ENCODE results near the gene PHF1. TPM values are rescaled to one million over a fixed set of nuclear protein-coding genes. Genes with fewer than 3 reads are reported as not detected.
A peak's percentile ranks its signal among the peaks of the same experiment; 100 is the strongest.

Gene PHF1
- total RNA-seq, 2 donors from 2014 or later: 27.2 to 133 TPM

DNA sequence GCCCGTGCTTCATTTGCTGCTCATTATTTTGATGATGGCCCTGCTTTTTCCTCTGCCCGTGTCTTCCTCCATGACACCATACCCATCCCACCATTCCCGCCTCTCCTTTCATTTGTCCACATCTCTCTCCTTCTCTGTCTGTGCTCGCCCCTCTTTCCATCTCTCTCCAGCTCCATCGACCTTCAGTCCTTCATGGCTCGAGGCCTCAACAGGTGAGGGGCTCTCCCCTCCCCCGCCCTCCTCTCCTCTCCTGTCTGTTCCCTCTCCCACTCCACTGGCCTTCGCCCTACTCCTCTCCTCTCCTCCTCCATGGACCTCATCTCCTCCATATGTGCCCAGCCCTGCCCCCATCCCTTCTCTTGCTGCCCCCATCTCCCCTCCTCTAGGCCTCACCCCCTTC lies 31.5 kb downstream of the PHF1 start:
- no peaks in the 10 kb centered on the region for H3K9me3 Mint-ChIP-seq
- no peak for ATAC-seq (replicated peaks)
- H3K4me1 Mint-ChIP-seq: peaks cover 5% of the 10 kb centered on the region
- no peak overlapping the region for H3K4me3 Mint-ChIP-seq
- H3K27me3 Mint-ChIP-seq: no peaks in the 10 kb centered on the region
- peak overlapping the region; percentile 36 for H3K27ac Mint-ChIP-seq
- peaks cover 92% of the 10 kb centered on the region for H3K36me3 Mint-ChIP-seq (ENCODE audit: low read depth)

DNA sequence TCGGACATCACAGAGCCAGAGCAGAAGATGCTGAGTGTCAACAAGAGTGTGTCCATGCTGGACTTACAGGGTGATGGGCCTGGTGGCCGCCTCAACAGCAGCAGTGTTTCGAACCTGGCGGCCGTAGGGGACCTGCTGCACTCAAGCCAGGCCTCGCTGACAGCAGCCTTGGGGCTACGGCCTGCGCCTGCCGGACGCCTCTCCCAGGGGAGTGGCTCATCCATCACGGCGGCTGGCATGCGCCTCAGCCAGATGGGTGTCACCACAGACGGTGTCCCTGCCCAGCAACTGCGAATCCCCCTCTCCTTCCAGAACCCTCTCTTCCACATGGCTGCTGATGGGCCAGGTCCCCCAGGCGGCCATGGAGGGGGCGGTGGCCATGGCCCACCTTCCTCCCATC lies 32.2 kb downstream of the PHF1 start:
- no peak overlapping the region for H3K27ac Mint-ChIP-seq
- ATAC-seq (replicated peaks): no peak
- no peaks in the 10 kb centered on the region for H3K27me3 Mint-ChIP-seq
- H3K4me3 Mint-ChIP-seq: no peak overlapping the region
- H3K36me3 Mint-ChIP-seq (ENCODE audit: low read depth): peaks cover 92% of the 10 kb centered on the region
- H3K4me1 Mint-ChIP-seq: peaks cover 5% of the 10 kb centered on the region
- no peaks in the 10 kb centered on the region for H3K9me3 Mint-ChIP-seq

DNA sequence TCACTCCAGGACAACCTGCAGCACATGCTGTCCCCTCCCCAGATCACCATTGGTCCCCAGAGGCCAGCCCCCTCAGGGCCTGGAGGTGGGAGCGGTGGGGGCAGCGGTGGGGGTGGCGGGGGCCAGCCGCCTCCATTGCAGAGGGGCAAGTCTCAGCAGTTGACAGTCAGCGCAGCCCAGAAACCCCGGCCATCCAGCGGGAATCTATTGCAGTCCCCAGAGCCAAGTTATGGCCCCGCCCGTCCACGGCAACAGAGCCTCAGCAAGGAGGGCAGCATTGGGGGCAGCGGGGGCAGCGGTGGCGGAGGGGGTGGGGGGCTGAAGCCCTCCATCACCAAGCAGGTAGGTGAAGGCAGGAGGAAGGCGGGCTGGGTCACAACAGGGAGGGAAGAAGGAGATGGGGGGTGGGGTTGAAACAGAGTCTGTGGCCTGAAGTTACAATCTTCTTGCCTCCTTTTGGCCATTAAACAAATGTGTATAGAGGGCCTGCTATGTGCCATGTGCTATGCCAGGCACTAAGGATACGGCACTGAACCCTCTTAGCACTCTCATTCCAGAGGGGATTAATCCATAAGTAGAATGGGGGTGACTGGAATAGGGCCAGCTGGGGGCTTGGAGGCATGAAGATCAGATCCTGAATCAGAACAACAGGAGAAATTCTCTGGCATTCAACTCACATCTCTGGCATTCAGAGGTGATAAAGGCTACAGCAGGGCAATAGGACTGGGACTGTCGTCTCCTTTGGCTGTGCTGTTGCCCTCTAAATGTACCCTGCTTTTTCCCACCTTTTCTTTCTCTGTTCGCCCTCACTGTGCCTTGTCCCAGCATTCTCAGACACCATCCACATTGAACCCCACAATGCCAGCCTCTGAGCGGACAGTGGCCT lies 33.0 kb downstream of the PHF1 start:
- Mint-ChIP-seq H3K27me3 (no peaks in the 10 kb centered on the region), H3K4me3 (no peak overlapping the region), H3K27ac (peak overlapping the region; percentile 36), H3K9me3 (no peaks in the 10 kb centered on the region), H3K36me3 (ENCODE audit: low read depth) (peaks cover 92% of the 10 kb centered on the region), H3K4me1 (peaks cover 9% of the 10 kb centered on the region)
- no peak for ATAC-seq (replicated peaks)

DNA sequence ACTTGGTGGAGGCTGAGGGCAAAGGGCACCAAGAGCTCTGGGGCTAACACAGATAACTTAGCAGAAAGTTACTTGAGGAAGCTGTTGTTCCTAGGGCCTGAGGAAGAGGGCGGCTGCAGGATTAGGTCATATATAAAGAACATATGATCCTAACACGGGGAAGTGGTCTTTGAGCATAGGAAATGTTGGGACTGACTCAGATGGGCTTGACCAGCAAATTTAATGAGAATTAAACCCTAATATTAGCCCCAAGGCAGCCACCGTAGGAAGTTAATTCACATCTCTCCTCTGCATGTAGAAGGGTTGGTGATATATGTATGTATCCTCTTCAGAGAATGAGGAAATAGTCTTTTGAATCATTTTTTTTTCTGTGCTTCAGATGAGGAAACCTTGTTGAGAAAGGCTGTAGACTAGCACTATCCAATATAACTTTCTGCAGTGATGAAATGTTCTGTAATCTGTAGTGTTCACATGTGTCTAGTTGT lies 34.3 kb downstream of the PHF1 start:
- peaks cover 89% of the 10 kb centered on the region for H3K36me3 Mint-ChIP-seq (ENCODE audit: low read depth)
- H3K4me1 Mint-ChIP-seq: peaks cover 5% of the 10 kb centered on the region
- ATAC-seq (replicated peaks): no peak

DNA sequence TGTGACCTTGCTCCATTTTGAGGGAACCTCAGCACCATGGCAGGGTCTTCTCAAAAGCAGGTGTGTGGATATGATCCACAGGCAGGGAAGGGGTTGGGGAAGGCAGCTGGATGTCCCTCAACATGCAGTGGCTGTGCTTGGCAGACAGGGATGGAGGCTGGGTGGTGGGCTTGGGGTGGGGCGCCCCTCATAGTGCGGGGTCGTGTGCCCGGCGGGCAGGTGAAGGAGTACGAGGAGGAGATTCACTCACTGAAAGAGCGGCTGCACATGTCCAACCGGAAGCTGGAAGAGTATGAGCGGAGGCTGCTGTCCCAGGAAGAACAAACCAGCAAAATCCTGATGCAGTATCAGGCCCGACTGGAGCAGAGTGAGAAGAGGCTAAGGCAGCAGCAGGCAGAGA lies 35.5 kb downstream of the PHF1 start:
- Mint-ChIP-seq H3K4me3 (no peak overlapping the region), H3K9me3 (no peaks in the 10 kb centered on the region), H3K27me3 (no peaks in the 10 kb centered on the region), H3K27ac (peak overlapping the region; percentile 62), H3K4me1 (peaks cover 5% of the 10 kb centered on the region), H3K36me3 (ENCODE audit: low read depth) (peaks cover 78% of the 10 kb centered on the region)
- no peak for ATAC-seq (replicated peaks)

More for the DNA sequence above, 34.3 kb downstream of the PHF1 start:
- Mint-ChIP-seq H3K4me3 (no peak overlapping the region), H3K9me3 (no peaks in the 10 kb centered on the region), H3K27ac (peak overlapping the region; percentile 36), H3K27me3 (no peaks in the 10 kb centered on the region)

- Mint-ChIP-seq H3K4me3 (no peak overlapping the region), H3K4me1 (peaks cover 20% of the 10 kb centered on the region), H3K27ac (peak overlapping the region; percentile 18), H3K9me3 (no peaks in the 10 kb centered on the region), H3K27me3 (no peaks in the 10 kb centered on the region), H3K36me3 (ENCODE audit: low read depth) (peaks cover 75% of the 10 kb centered on the region)
- no peak for ATAC-seq (replicated peaks)
Observed at GRCh38 chr6:33450434-33450833, 39.6 kb downstream of the PHF1 start.

GRCh38 chr6:33451606-33452005 lies 40.8 kb downstream of the PHF1 start:
- H3K4me3 Mint-ChIP-seq: no peak overlapping the region

DNA sequence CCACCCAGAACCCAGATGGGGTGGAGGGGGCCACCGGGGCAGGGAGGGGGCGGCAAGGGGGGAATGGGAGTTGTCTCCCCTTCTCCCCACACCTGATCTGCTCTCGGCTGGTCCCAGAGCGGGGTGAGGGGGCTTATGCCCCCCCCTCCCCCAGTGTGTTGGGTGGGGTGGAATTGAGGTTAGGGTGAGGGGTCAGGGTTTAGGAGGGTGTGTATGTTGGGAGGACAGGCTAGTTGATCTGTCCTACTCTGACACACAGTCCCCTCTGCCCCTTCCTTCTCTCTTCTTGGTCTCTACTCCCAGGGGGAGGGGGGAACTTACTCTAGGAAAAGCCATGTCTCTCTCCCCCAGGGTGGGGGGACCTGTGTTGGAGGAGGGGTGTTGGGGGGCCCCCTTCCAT lies 41.7 kb downstream of the PHF1 start:
- no peak for ATAC-seq (replicated peaks)

More at GRCh38 chr6:33451606-33452005, 40.8 kb downstream of the PHF1 start:
- Mint-ChIP-seq H3K27me3 (no peaks in the 10 kb centered on the region), H3K27ac (no peak overlapping the region), H3K9me3 (no peaks in the 10 kb centered on the region), H3K36me3 (ENCODE audit: low read depth) (peaks cover 75% of the 10 kb centered on the region), H3K4me1 (peaks cover 22% of the 10 kb centered on the region)
- ATAC-seq (replicated peaks): no peak

DNA sequence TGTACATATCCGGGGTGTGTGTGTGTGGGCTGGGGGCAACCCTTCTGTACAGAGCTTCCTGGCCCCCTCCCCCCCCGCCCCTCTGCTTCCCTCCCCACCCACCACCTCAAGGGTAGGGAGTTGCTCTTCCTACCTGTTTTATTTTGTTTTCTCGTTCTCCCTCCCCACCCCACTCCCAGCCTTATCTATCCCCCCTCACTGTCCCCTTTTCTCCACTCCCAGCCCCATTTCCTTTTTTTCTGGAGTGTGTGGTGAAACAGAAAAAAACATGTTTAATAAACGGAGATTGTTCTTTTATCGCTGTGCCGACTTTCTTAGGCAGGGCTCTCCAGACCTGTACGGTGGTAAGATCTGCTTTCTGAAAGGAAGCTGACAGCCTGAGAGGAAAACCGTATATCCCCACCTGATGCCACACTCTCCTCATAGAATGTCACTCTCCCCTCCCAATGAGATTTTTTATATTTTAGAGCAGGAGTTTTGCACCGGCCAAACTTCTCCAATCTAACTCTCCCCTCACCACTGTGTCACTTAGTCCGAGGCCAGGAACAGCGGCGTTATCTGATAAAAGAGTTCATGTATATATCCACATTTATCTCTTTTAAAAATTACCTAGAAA lies 42.7 kb downstream of the PHF1 start:
- no peak for ATAC-seq (replicated peaks)
- Mint-ChIP-seq H3K27me3 (no peaks in the 10 kb centered on the region), H3K27ac (peak overlapping the region; percentile 98), H3K36me3 (ENCODE audit: low read depth) (peaks cover 61% of the 10 kb centered on the region), H3K4me3 (peak overlapping the region; percentile 96), H3K9me3 (no peaks in the 10 kb centered on the region), H3K4me1 (peaks cover 22% of the 10 kb centered on the region)

More for the DNA sequence above, 41.7 kb downstream of the PHF1 start:
- peak overlapping the region; percentile 96 for H3K4me3 Mint-ChIP-seq
- no peaks in the 10 kb centered on the region for H3K9me3 Mint-ChIP-seq
- H3K27ac Mint-ChIP-seq: peak overlapping the region; percentile 98
- H3K36me3 Mint-ChIP-seq (ENCODE audit: low read depth): peaks cover 71% of the 10 kb centered on the region
- H3K27me3 Mint-ChIP-seq: no peaks in the 10 kb centered on the region
- H3K4me1 Mint-ChIP-seq: peaks cover 22% of the 10 kb centered on the region

DNA sequence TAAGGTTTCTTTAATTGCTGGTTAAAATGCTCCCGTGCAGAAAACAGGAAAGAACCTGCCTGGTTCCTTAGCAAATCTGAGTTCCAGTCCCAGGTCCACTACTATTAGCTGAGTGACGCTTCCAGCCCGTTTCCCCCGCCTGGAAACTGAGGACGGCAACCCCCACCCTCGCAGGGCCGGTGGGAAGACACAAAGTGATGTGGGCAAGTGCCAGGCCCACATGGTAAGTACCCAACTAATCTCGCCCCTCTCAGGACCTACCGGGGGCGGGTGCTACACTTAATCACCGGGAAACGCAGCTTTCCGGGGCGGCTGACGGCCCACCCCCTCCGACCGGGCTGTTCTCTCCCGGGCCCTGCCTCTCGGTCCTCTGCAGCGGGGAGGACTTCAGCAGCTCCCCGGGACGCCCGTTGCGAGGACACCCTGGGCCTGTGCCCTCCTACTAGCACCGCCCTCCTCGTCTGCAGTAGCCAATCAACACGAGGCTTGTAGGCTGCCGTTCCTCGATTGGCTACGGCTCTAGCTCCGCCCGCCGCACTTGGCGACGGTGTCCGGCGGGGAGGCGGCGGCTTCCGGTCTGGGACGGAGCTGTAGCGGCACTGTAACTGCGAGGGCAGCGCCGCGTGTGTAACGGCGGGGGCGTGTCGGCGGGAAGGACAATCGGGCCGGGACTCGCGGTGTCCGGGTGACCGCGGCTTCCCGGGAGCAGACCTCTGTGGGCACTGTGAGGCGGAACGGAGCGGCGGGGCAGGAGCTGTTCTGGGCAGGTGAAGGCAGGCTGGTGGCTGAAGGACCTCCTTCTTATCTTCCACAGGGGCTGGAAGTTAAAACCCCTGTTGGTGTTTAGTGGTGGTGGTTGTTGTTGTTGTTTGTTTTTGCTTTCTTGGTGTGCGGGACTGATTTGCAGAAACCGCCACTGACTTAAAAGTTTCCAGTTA lies 43.5 kb downstream of the PHF1 start, which contains the start of gene ZBTB9:
ZBTB9 (plus strand) TSS at position 568 of the 938 bp plus-strand sequence. CDS start 525 bp downstream, outside the sequence.
- ATAC-seq (replicated peaks): peak; percentile 99
- H3K4me1 Mint-ChIP-seq: peaks cover 16% of the 10 kb centered on the region
- H3K36me3 Mint-ChIP-seq (ENCODE audit: low read depth): peaks cover 54% of the 10 kb centered on the region
- no peaks in the 10 kb centered on the region for H3K27me3 Mint-ChIP-seq
- peak within 1 kb of the TSS; percentile 98 for H3K27ac Mint-ChIP-seq
- peak within 1 kb of the TSS; percentile 96 for H3K4me3 Mint-ChIP-seq
- H3K9me3 Mint-ChIP-seq: no peaks in the 10 kb centered on the region

DNA sequence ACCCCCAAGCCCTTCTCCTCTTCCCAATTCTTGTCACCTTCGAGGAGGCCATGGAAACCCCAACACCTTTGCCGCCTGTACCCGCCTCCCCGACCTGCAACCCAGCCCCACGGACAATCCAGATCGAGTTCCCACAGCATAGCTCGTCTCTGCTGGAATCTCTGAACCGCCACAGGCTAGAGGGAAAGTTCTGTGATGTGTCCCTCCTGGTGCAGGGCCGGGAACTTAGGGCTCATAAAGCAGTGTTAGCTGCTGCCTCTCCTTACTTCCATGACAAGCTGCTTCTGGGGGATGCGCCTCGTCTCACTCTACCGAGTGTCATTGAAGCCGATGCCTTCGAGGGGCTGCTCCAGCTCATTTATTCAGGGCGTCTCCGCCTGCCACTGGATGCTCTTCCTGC lies 44.2 kb downstream of the PHF1 start:
- H3K9me3 Mint-ChIP-seq: no peaks in the 10 kb centered on the region
- H3K4me3 Mint-ChIP-seq: peak overlapping the region; percentile 96
- peaks cover 16% of the 10 kb centered on the region for H3K4me1 Mint-ChIP-seq
- H3K36me3 Mint-ChIP-seq (ENCODE audit: low read depth): peaks cover 47% of the 10 kb centered on the region
- peak overlapping the region; percentile 98 for H3K27ac Mint-ChIP-seq
- ATAC-seq (replicated peaks): no peak
- H3K27me3 Mint-ChIP-seq: no peaks in the 10 kb centered on the region

DNA sequence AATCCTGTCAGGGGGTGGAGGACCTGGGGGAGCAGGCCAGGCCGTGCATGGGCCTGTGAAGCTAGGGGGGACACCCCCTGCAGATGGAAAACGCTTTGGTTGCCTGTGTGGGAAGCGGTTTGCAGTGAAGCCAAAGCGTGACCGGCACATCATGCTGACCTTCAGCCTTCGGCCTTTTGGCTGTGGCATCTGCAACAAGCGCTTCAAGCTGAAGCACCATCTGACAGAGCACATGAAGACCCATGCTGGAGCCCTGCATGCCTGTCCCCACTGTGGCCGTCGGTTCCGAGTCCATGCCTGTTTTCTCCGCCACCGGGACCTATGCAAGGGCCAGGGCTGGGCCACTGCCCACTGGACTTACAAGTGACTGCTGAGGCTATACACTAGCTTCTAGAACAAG lies 45.3 kb downstream of the PHF1 start:
- Mint-ChIP-seq H3K4me1 (peaks cover 16% of the 10 kb centered on the region), H3K27me3 (no peaks in the 10 kb centered on the region), H3K9me3 (no peaks in the 10 kb centered on the region), H3K27ac (no peak overlapping the region), H3K36me3 (ENCODE audit: low read depth) (peaks cover 47% of the 10 kb centered on the region), H3K4me3 (no peak overlapping the region)
- no peak for ATAC-seq (replicated peaks)

- ATAC-seq (replicated peaks): no peak
- no peak overlapping the region for H3K27ac Mint-ChIP-seq
- no peaks in the 10 kb centered on the region for H3K27me3 Mint-ChIP-seq
- H3K36me3 Mint-ChIP-seq (ENCODE audit: low read depth): peaks cover 34% of the 10 kb centered on the region
- no peaks in the 10 kb centered on the region for H3K9me3 Mint-ChIP-seq
- H3K4me1 Mint-ChIP-seq: peaks cover 7% of the 10 kb centered on the region
- no peak overlapping the region for H3K4me3 Mint-ChIP-seq
Observed at GRCh38 chr6:33458676-33459075, 47.9 kb downstream of the PHF1 start.

GRCh38 chr6:33459226-33459625 lies 48.4 kb downstream of the PHF1 start:
- H3K27ac Mint-ChIP-seq: no peak overlapping the region
- peaks cover 5% of the 10 kb centered on the region for H3K4me1 Mint-ChIP-seq
- H3K9me3 Mint-ChIP-seq: no peaks in the 10 kb centered on the region
- no peak for ATAC-seq (replicated peaks)
- peaks cover 30% of the 10 kb centered on the region for H3K36me3 Mint-ChIP-seq (ENCODE audit: low read depth)
- no peak overlapping the region for H3K4me3 Mint-ChIP-seq
- no peaks in the 10 kb centered on the region for H3K27me3 Mint-ChIP-seq
